GM18870 (cell line): Measurements from ENCODE around the gene MACROD1.

Source experiments
- ATAC-seq: cut with Tn5 transposase; IDR thresholded peaks from one replicate; pipeline ENCODE4 v1.9.1; 2021; ENCODE audit warnings: moderate library complexity; ENCODE audit not compliant: unreplicated experiment

The MACROD1 gene

DNA sequence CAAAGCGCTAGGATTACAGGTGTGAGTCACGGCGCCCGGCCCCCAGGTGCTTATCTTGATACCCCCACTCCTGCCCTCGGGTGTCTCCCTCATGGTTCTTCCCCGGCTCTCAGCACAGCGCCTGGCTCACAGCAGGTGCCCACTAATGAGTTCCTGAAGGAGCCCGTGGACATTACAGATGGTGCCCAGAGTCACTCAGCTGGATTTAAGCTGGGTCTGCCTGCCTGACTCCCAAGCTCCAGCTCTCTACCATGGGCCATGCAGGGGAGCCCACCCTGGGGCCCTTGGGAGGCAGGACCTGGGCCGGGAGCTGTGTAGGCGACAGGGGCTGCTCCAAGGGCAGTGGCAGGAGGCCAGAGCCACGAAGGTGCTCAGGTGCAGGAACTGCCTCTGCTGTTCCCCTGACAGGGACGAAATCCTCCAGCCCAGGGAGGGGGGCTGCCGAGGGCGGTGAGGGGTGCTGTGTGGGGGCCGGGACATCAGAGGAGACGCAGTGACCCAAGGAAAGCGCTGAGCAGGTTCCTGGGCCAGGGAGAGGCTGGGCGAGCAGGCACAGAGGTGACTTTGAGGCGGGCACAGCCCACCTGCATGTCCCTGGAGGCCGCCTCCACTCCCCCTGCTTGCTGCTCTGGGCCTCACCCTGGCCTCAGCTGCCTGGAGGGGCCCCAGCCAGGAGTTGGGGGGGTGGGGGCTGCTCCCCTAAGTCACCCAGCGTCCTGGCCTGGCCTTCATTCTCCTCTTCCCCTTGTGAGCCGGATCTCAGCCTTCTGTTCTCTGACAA, 144.7 kb downstream of the MACROD1 start:
- ATAC-seq, result no peak

DNA sequence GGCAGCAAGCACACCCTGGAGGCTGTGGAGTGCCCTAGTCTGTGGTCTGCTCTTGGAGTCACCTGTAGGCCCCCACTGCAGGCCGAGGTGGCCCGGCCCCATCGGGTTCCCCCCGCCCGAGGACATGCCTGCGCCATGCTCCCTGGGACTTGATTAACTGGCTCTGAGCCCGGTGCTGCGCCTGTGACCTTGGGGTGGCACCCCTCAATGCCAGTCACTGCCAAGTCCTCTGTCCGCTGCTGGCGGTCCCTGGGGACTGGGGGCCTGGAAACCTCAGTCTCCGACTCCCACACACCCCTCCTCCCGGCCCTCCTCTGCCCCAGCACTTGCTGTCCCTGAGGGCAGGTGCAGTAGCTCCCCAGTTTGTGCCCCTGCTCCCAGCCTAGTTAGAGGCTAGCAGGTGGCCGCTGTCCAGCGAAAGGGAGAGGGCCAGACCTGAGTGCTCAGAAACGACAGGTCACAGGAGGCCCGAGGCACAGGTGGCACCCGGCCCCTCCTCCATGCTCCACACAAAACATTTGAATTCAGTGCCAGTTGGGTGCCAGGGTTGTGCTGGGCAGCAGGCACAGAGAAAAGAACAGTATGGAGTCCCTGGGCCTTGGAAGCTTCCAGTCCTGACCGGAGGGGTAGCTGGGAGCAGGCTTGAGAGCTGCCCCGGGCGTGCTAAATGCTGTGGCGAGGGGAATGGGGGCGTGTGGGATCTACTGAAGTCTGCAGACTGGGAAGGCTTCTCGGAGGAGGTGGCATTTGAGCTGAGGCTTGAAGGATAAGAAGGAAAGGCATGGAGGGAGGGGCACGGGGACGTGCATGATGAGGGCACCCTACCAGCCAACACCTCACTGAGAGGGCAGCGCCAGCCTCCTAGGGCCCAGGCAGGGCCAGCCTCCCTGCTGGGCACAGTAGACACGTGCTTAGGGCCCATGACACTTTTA, 146.5 kb downstream of the MACROD1 start:
- ATAC-seq, result no peak

DNA sequence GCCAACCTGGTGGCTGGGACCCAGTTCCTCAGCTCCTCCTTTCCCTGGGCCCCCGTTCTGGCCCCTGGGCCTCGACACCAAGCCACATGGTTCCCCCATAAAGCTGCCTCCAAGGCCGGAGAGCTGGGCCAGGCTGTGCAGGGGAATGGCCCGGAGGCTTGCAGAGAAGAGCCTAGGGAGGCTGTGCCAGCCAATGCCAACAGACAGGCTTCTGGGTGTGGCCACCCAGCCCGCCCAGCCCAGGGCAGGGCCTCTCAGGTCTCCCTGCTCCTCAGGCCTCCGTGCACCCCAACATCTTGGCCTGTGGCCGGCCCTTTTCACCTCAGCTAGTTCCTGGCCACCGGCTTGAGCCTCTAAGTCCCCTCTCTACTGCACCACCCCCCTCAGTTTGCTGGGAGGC, 147.6 kb downstream of the MACROD1 start:
- ATAC-seq, result no peak

DNA sequence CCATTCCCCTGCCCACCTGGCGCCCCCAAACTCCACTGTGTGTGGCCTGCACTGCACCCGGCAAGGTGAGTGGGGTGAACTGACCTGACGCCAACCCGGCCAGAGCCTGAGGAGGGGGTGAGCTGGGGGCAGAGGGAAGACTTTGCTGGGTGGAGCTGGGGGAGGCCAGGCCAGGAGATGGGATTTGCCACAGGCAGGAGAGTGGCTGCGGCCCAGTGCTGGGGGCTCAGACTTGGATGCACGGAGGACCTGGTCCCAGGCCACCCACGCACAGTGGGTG, 148.0 kb downstream of the MACROD1 start:
- no peak for ATAC-seq

- ATAC-seq, result no peak
Observed at GRCh38 chr11:64015935-64016845, 149.7 kb downstream of the MACROD1 start.

GRCh38 chr11:64015510-64015909, 150.4 kb downstream of the MACROD1 start:
- no peak for ATAC-seq

GRCh38 chr11:64014356-64014755, 151.6 kb downstream of the MACROD1 start:
- no peak for ATAC-seq

DNA sequence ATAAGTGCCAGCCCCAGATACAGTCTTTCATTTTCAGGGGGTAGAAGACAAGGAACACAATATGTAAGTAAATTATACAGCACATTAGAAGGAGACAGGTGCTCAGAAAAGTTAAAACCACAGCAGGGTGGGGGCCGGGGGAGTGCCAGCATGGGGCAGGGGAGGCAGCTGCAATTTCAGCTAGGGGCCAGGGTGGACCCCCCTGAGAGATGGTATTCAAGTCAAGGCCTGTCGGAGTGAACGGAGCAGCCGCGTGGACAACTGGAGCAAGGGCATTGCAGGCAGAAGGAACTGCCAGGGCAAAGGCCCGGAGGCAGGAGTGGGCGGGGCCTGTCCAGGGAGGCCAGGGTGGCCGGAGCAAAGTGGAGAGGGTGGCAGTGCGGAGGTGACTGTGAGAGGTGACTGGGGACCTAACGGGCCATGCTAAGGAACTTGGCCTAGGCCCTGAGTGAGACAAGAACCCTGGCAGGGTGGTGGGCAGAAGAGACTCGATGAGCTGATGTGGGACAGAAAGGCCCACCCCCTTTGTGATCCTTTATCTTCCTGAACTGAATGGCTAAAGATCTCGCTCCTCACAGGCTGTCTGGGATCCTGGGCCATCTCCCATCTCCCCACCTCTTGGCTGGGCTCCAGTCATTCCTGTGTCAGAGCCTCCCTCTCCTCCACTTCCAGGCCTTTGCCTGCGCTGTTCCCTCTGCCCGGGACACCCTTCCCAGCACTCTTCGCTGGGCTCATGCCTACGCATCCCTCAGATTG, 152.6 kb downstream of the MACROD1 start:
- no peak for ATAC-seq

DNA sequence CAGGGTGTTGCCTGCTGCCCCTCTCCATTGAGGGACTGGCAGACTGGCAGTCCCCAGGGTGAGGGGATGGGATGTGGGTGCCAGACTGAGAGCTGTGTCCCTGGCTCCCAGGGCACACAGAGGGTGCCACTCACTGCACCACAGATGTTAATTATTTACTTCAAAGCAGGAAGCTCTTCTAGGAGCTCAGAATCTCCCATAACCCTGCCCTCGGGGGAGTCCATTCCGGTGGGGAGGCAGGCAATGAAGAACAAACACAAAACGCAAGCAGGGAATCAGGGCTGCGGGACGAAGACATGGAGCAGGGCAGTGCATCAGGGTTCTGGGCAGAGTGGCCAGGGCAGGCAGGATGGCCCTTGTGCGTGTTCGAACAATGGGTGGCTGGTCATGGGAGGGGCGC, 154.5 kb downstream of the MACROD1 start:
- ATAC-seq, result no peak

DNA sequence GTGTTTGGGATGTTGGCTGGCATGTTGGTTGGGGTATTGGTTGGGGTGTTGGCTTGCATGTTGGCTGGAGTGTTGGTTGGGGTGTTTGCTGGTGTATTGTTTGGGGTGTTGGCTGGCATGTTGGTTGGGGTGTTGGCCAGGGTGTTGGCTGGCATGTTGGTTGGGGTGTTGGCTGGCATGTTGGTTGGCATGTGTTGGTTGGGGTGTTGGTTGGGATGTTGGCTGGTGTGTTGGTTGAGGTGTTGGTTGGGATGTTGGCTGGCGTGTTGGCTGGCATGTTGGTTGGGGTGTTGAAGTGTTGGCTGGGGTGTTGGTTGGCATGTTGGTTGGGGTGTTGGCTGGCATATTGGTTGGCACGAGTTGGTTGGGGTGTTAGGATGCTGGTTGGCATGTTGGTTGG, 155.1 kb downstream of the MACROD1 start:
- ATAC-seq, result no peak

DNA sequence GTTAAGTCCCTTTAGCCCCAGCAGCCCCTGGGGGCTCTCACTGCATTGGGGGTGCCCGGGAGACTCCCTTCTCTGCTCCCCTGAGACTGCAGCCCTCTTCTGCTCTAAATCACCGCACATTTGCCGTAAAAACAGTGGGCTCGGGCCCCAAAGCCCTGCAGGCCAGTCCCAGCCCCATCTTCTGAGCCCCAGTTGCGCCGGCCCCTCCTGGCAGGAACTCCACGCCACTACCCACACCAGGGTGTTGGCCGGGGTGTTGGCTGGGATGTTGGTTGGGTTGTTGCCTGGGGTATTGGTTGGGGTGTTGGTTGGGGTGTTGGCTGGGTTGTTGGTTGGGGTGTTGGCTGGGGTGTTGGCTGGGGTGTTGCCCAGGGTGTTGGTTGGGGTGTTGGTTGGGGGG, 156.2 kb downstream of the MACROD1 start:
- no peak for ATAC-seq

DNA sequence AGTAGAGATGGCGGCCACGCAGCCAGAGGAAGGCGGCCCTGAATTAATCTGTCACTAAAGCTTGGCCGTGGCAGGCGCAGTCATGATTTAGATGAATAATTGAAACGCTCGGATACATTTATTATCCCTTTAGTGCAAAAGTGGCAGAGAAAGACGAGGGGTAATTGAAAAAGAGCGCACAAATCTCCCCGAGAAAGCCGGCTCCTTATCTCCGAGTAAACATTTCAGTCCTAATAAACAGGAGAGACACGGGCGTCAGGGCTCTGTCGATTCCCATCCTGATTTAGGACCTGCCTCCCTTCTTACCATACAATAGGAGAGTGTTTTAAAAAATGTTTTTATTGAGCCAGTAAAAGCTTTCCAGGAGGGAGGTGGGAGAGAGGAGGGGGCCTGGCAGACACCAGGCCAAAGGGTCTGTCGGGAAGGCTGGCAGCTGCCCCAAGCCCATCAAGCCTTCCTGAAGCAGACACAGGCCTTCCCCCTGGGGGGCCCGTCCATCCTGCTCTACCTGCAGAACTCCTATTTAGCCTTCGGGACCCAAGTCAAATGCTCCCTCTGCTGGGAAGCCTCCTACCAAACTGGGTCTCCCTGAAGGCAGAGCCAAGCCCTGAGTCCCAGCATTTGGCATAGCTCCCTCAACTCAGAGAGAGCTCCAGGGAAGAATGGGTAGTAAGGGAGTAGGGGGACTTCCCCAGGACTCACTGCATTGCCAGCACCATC, 156.8 kb downstream of the MACROD1 start:
- ATAC-seq, result no peak

DNA sequence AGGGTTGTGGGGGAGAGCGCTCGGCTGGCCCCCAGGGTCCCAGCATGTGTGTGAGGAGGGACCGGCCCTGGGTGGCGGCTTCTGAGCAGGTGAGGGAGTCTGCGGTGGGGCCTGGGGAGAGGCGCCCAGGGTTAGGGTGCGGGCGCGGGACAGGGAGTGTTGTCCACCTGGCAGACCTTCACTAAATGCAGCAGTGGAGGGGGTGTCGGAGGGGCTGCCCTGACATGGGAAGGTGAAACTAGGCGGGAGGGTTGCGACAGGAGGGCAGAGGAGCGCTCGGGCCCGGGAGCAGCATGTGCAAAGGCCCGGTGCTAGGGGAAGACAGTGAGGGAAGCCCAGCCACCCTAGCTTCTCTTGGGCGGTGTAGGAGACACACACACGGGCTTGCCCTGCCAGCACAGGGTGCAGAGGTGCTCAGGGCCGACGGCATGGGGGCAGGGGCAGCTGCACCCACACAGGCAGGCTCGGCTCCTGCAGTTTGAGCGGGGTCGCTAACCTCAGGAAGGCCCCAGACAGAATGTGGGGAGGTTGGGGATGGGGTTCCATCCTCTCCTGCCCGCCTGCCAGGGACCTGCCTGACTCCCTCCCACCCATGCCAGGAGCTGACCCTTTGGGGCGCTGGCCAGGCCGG, 157.5 kb downstream of the MACROD1 start:
- no peak for ATAC-seq

DNA sequence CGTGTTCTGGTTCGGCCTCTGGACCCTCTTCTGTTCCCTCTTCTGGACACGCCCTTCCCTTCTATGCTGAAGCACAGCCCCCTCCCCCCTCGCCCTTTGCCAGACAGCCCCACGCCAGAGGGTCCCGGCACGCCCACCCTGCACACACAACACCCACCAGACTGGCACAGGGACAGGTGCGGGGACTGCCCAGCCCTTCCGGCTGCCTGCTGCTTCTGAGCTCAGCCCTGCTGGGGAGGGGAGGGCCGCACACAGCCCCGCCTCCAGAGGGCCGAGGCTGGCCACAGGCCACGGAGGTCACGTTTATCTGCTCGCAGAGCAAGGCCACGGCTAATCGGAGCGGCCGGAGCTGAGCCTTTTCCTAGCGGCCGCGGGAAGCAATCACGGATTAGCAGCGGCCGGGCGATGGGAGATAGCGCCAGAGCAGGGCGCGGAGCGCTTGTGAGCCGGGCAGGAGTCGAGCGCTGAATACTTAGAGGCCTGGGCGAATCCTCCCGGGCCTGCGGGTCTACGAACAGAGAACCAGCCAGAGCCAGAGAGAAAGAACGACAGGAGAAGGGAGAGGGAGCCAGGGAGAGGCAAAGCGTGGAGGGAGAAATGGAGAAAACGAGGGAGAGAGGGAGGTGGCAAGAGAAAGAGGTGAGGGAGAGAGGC, 158.2 kb downstream of the MACROD1 start:
- no peak for ATAC-seq

DNA sequence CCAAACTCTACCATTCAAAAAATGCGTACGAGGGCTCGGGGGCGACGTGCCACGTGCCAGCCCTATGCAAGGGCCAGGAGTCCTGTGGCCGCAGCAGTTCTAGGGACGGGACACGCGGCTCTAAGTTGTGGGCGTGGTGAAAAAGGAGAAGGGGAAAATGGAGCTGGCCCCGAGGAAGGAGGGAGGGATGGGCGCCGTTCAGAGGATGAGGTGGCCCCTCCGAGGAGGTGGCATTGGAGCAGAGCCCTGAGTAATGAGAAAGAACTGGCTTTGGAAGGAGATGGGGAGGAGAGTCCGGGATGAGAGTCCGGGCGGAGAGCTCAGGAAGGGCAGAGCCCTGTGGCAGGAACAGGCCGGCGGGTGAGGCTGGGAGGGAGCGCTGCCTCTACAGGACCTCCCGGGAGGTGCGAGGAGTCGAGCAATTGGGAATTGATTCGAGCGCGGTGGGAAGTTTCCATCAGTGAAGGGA, 158.7 kb downstream of the MACROD1 start:
- ATAC-seq, result no peak

GRCh38 chr11:64006398-64006797, 159.5 kb downstream of the MACROD1 start:
- no peak for ATAC-seq

GRCh38 chr11:64005691-64006090, 160.2 kb downstream of the MACROD1 start:
- no peak for ATAC-seq

DNA sequence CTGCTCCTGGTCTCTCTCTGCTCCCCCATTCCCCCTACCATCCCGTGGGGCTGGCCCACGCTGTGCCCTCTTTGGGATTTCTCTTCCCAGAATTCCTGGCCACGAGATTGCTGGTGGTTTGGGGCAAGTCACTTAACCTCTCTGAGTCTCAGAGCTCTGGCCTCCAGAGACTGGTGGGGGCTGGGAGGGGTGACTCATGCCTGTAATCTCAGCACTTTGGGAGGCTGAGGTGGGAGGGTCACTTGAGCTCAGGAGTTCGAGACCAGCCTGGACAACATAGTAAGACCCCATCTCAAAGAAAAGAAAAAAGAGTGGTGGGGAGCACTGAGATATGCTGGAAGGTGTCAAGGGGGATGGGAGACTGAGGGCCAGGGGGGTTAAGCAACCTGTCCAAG, 161.3 kb downstream of the MACROD1 start:
- no peak for ATAC-seq
